GM23338 (cell line): ENCODE measurements around the gene FPR1. TPM values are rescaled to one million over a fixed set of nuclear protein-coding genes. Genes with fewer than 3 reads are reported as not detected.

Experiments
- ATAC-seq: fragments of 200-7000 bp; cut with Tn5 transposase; 3 replicates; pipeline ENCODE4 v1.9.1; 2020
- DNase-seq: peaks from one replicate; pipeline ENCODE4 v3.0.0-alpha.2; 2015; ENCODE audit warnings: low spot score
- H2AFZ ChIP-seq: fragments of 200-600 bp; sonication (generic); 2 replicates; pipeline ENCODE4 v1.8.0; 2016; ENCODE audit warnings: antibody characterized with exemption, mild to moderate bottlenecking, moderate library complexity
- H3F3A ChIP-seq: fragments of 200-600 bp; sonication (generic); replicated peaks from 2 replicates; pipeline ENCODE4 v1.8.0; 2017; ENCODE audit warnings: antibody characterized with exemption, mixed run types, low read depth
- H3K27ac ChIP-seq: fragments of 200-600 bp; sonication (generic); 2 replicates; pipeline ENCODE4 v1.6.1; 2016; ENCODE audit warnings: low read depth
- H3K27me3 ChIP-seq: fragments of 200-600 bp; sonication (generic); 2 replicates; pipeline ENCODE4 v1.8.0; 2016; ENCODE audit warnings: mild to moderate bottlenecking, mixed run types, moderate library complexity; ENCODE audit not compliant: insufficient read depth
- H3K36me3 ChIP-seq: fragments of 200-600 bp; sonication (generic); 2 replicates; pipeline ENCODE4 v1.8.0; 2016; ENCODE audit warnings: mild to moderate bottlenecking; ENCODE audit not compliant: insufficient read depth
- H3K4me1 ChIP-seq: fragments of 200-600 bp; sonication (generic); 2 replicates; pipeline ENCODE4 v1.8.0; 2016; ENCODE audit warnings: mild to moderate bottlenecking, moderate library complexity; ENCODE audit not compliant: insufficient read depth
- H3K4me2 ChIP-seq: fragments of 200-600 bp; sonication (generic); 2 replicates; pipeline ENCODE4 v1.7.1; 2017; ENCODE audit warnings: mixed run types
- H3K4me3 ChIP-seq: fragments of 200-600 bp; sonication (generic); 2 replicates; pipeline ENCODE4 v1.6.1; 2016; ENCODE audit warnings: mixed run types
- H3K79me2 ChIP-seq: fragments of 200-600 bp; sonication (generic); replicated peaks from 2 replicates; pipeline ENCODE4 v1.8.0; 2017; ENCODE audit warnings: mild to moderate bottlenecking; ENCODE audit not compliant: insufficient read depth
- H3K9me2 ChIP-seq: fragments of 200-600 bp; sonication (generic); 2 replicates; pipeline ENCODE4 v1.8.0; 2017; ENCODE audit not compliant: insufficient read depth
- H4K20me1 ChIP-seq: fragments of 200-600 bp; sonication (generic); replicated peaks from 2 replicates; pipeline ENCODE4 v1.8.0; 2017; ENCODE audit warnings: mild to moderate bottlenecking; ENCODE audit not compliant: insufficient read depth
- H3K27ac Mint-ChIP-seq: 2 replicates; pipeline ENCODE4 v1.8.0; 2020; ENCODE audit warnings: inconsistent platforms, mild to moderate bottlenecking, moderate library complexity, mixed read lengths
- H3K27me3 Mint-ChIP-seq: 3 replicates; pipeline ENCODE4 v1.8.0; 2022; ENCODE audit warnings: low read depth, mild to moderate bottlenecking, moderate library complexity, mixed read lengths, inconsistent platforms; ENCODE audit not compliant: insufficient read depth, poor library complexity
- H3K36me3 Mint-ChIP-seq: 3 replicates; pipeline ENCODE4 v1.8.0; 2021; ENCODE audit warnings: low read depth, mild to moderate bottlenecking, inconsistent platforms, moderate library complexity, mixed read lengths
- H3K4me1 Mint-ChIP-seq: 3 replicates; pipeline ENCODE4 v1.8.0; 2020; ENCODE audit warnings: mild to moderate bottlenecking, inconsistent platforms, mixed read lengths
- H3K4me3 Mint-ChIP-seq: 3 replicates; pipeline ENCODE4 v1.8.0; 2021; ENCODE audit warnings: moderate library complexity, mild to moderate bottlenecking, inconsistent platforms, mixed read lengths
- H3K9me3 Mint-ChIP-seq: 3 replicates; pipeline ENCODE4 v1.8.0; 2020; ENCODE audit warnings: moderate library complexity, mild to moderate bottlenecking, inconsistent platforms, mixed read lengths
- CREB1 ChIP-seq: fragments of 250-450 bp; sonication (Bioruptor Pico); IDR thresholded peaks from 2 replicates; pipeline ENCODE4 v1.5.0; 2020; ENCODE audit warnings: low read depth, mild to moderate bottlenecking, moderate library complexity
- CTCF ChIP-seq, 2 experiments: fragments of 200-600 bp in 1 of 2; sonication (generic) in 1 of 2; conservative IDR thresholded peaks; 2 replicates each; pipeline versions ENCODE4 v1.5.1 to v1.6.1; 2016 to 2017; ENCODE audit warnings: antibody characterized with exemption in 2 of 2, low read depth in 2 of 2, mild to moderate bottlenecking in 2 of 2, moderate library complexity in 1 of 2
- ETS1 ChIP-seq: IDR thresholded peaks from 2 replicates; pipeline ENCODE4 v1.6.1; 2016; ENCODE audit warnings: antibody characterized with exemption
- EZH2phosphoT487 ChIP-seq: fragments of 200-600 bp; sonication (generic); IDR thresholded peaks from one replicate; pipeline ENCODE4 v1.8.1; 2018; ENCODE audit warnings: antibody characterized with exemption; ENCODE audit not compliant: unreplicated experiment
- NANOG ChIP-seq: IDR thresholded peaks from 2 replicates; pipeline ENCODE4 v1.6.1; 2016; ENCODE audit warnings: antibody characterized with exemption, borderline replicate concordance
- POLR2AphosphoS5 ChIP-seq: IDR thresholded peaks from 2 replicates; pipeline ENCODE4 v1.6.1; 2016; ENCODE audit warnings: antibody characterized with exemption, low read depth
- STAT1 ChIP-seq: IDR thresholded peaks from one replicate; pipeline ENCODE4 v1.6.1; 2016; ENCODE audit warnings: antibody characterized with exemption; ENCODE audit not compliant: unreplicated experiment
- ZNF114 ChIP-seq: fragments of 250-450 bp; sonication (Bioruptor Pico); IDR thresholded peaks from 2 replicates; pipeline ENCODE4 v1.5.0; 2020; ENCODE audit warnings: mild to moderate bottlenecking, moderate library complexity
- ZNF331 ChIP-seq: fragments of 250-450 bp; sonication (Bioruptor Pico); IDR thresholded peaks from 2 replicates; pipeline ENCODE4 v1.5.0; 2020; ENCODE audit warnings: low read depth, mild to moderate bottlenecking, moderate library complexity
- ZNF462 ChIP-seq: fragments of 250-450 bp; sonication (Bioruptor Pico); IDR thresholded peaks from 2 replicates; pipeline ENCODE4 v1.5.0; 2020; ENCODE audit warnings: mild to moderate bottlenecking, moderate library complexity
- polyA plus RNA-seq: library from polyadenylated mRNA; unstranded; fragments of >200 nt; fragmentation: Nextera tagmentation; extraction: Ambion mirVana; gene quantifications from 2 replicates; pipeline ENCODE4 v1.2.1, GENCODE V29; 2016
- total RNA-seq: library from RNA; depleted of rRNA; stranded (reverse); fragments of >200 nt; shearing (Covaris generic); gene quantifications from 2 replicates; pipeline ENCODE4 v1.2.3, GENCODE V29; 2014

Gene FPR1
- total and polyA plus RNA-seq, 2 experiments from 2014 or later = not detected

- no peak for TF ChIP-seq ETS1
- no peak for TF ChIP-seq CTCF (conservative IDR thresholded peaks at IDR 0.05; ENCODE audit: low read depth in 2 of 2)
These were observed 37.5 kb upstream of the FPR1 start (continued) for GRCh38 chr19:51789061-51789795.

- Histone ChIP-seq H2AFZ (no peak overlapping the region), H3K4me1 (no peaks in the 10 kb centered on the region), H3F3A (no peaks in the 10 kb centered on the region), H3K9me2 (peaks cover 4% of the 10 kb centered on the region; the same call in 1 of the 2 replicates), H3K27me3 (no peaks in the 10 kb centered on the region), H3K79me2 (no peaks in the 10 kb centered on the region), H3K4me2 (no peak overlapping the region), H3K36me3 (no peaks in the 10 kb centered on the region), H4K20me1 (no peaks in the 10 kb centered on the region), H3K4me3 (no peak overlapping the region), H3K27ac (no peak overlapping the region)
- no peaks in the 10 kb centered on the region for H3K4me1 Mint-ChIP-seq
- peaks cover 45% of the 10 kb centered on the region for H3K9me3 Mint-ChIP-seq
- ATAC-seq (no peak), DNase-seq (no peak)
- H3K4me3 Mint-ChIP-seq = no peak overlapping the region
- H3K27ac Mint-ChIP-seq = no peak overlapping the region
- H3K36me3 Mint-ChIP-seq = peaks cover 4% of the 10 kb centered on the region; the same call in 2 of the 3 replicates
- no peaks in the 10 kb centered on the region for H3K27me3 Mint-ChIP-seq
- TF ChIP-seq ZNF331 (no peak), ZNF462 (CRISPR knock-in tag) (no peak), POLR2AphosphoS5 (no peak), ZNF114 (CRISPR knock-in tag) (no peak), ETS1 (no peak), EZH2phosphoT487 (no peak), STAT1 (no peak), CREB1 (no peak), NANOG (no peak), CTCF (conservative IDR thresholded peaks at IDR 0.05; ENCODE audit: low read depth in 2 of 2) (no peak)
These were observed 36.4 kb upstream of the FPR1 start for GRCh38 chr19:51788029-51788428.
